Stimulated activated CD8-positive, alpha-beta memory T cell treated with anti-CD3 and anti-CD28 coated beads, Interleukin-7, amount 100 ng/mL, for 4 hours (primary cell): ENCODE measurements around the gene STRN.
"Not testable (repeated sequence)": the region's sequence is repeated elsewhere in the genome, so short reads cannot be mapped to it uniquely, and the experiment has no call there.

Experiments
- DNase-seq, 2 donors: peaks; one replicate each; pipeline ENCODE4 v3.0.0-alpha.2; 2020; ENCODE audit warnings: low read depth in 2 of 2

The STRN gene

DNA sequence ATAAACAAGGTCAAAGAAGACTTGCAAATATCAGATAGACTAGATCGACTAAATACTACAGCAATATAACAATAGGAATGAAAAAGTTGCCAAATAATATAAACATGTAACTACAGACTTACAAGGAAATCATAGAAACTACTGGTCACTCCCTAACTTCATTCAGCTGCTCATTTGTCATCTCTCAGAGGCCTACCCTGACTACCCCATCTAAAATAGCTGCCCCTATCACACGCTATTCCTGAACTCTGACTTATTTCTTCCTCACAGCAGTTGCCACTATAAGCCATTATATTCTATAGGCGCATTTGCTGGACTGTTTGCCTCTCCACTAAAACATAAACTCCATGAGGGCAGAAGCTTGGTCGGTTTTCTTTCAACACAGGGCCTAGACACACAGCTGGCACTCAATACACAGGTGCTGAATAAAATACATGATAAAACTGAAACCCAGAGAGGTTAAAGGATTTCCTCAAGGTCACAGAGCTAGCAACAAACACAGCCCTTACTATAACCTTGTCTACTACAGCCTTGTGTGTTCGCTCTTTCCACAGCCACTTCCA is 1.8 kb downstream of the STRN start:
- no peak for DNase-seq

DNA sequence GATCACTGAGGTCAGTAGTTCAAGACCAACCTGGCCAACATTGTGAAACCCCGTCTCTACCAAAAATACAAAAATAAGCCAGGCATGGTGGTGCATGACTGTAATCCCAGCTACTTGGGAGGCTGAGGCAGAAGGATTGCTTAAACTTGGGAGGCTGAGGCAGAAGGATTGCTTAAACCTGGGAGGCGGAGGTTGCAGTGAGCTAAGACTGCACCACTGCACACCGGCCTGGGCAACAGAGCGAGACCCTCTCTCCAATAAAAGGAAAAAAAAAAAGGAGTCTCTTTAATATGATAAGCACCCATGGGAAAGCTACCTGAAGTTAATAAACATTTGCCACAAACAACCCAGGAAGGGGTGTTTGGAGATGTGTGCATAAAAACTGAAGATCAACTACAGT is 2.6 kb downstream of the STRN start:
- DNase-seq = no peak

DNA sequence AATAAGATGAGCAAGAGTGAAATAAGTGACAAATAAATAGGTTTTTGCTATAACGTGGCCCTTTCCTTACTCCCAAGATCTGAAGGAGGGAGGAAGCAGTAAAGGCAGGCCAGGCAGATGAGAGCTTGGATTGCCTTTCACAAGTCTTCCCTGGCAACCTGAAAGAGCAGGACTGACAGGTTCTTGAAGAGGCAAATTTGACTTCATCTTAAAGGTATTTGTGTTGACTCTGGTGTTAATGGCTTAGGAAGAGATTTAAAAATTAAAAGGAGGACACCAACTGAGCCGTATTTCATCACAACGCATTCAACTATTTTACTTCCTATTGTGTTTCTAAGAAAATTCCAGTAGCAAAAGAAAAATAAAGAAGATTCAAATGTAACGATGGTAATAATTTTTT is 3.2 kb downstream of the STRN start:
- no peak for DNase-seq

DNA sequence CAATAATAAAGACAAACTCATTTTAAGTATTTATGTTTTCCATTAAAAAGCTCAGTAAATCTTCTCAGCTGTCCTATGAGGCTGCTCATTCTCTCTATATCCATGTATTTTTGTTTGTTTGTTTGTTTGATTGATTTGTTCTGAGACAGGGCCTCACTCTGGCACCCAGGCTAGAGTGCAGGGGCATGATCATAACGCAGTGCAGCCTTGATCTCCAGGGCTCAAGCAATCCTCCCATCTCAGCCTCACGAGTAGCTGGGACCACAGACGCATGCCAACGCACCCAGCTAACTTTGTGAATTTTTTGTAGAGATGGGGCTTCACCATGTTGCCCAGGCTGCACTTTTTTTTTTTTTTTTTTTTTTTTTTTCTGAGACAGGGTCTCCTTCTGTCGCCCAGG is 5.6 kb downstream of the STRN start:
- DNase-seq = no peak

DNA sequence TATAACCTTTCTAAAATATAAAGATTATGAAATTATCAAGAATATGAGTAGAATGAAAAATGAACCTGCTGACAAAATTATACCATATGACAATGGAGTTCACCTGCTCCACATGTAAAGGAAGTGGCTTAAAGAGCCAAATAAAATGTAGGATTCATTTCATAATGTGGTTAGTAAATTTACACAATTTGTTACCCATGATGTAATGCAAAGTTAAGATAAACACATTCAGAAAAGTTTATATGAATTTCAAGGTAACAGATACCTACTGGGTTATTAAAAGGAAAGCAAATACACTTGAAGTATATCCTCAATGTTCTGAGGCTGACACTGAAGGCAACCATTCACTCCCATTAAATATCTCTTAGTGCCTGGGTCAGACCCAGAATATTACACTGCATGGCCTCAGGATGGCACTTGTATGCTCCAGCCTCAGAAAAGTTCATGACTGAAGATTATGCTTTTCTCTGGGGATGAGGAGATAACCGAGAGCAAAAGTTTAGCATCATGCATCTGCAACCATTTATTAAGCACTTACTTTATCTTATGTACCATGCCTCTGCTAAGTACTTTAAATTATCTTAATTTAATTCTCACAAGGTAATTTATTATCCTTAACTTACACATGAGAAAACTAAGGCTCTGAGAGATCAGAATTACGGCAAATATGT is 6.2 kb downstream of the STRN start:
- DNase-seq = no peak

DNA sequence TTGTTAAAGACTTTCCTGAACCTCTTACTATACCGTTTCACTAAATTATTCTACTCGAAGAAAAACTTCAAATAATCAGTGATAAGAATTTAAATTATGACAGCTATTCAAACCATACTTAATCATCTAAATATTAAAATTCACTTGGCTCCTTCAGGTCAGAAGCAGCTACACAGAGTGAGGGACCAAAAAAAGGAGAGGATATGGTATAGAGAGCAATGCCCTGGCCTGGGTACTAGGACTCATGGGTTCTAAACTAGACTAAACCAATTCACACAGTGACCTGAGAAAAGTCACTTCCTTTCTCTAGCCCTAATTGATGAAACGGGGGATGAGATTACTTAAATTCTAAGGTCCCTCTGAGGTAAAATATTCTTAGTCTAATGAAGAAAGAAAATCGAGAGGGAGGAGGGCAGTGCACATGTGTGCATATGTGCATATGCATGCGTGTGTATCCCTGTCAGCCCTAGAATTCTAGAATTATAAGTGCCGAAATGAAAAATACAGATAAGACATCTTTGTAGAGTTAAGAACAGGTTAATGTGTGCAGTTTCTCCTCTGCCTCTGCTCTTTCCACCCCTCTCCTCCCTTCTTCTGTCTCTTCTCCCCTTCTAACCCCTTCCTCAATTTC is 11.2 kb downstream of the STRN start:
- no peak for DNase-seq

DNA sequence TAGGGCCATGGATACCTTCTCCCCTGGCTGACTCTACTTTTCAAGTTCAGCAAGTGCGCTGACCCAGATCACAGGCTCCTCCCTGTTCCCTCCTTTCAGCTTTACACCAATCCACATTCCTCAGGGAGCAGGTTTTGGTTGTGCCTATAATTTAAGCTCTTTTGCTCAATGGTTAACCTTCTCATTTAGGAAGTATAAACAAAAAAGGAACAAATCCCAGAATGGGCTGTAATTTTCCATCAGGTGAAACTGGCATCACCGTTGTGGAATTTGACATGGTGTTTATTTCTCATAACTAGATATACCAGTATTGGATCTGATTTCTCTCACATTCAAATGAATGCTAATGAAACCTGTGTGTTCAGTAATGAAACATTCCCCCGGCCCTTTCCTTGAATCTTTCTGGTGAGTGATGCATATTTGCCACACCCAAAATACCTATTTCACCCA is 13.6 kb downstream of the STRN start:
- DNase-seq = no peak

DNA sequence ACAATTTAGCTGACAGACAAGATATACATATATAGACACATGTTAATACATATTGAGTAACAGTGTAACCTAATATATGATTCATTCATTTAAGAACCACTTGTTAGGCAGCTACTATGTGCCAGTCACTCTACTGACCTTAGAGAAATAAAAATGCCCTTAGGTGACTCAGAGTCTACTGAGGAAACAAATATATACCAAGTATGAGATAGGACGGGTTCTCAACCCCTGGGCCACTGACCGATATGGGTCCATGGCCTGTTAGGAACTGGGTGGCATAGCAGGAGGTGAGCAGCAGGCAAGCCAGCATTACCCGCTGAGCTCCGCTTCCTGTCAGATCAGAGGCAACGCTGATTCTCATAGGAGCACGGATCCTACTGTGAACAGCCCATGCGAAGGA is 14.8 kb downstream of the STRN start:
- DNase-seq = no peak

DNA sequence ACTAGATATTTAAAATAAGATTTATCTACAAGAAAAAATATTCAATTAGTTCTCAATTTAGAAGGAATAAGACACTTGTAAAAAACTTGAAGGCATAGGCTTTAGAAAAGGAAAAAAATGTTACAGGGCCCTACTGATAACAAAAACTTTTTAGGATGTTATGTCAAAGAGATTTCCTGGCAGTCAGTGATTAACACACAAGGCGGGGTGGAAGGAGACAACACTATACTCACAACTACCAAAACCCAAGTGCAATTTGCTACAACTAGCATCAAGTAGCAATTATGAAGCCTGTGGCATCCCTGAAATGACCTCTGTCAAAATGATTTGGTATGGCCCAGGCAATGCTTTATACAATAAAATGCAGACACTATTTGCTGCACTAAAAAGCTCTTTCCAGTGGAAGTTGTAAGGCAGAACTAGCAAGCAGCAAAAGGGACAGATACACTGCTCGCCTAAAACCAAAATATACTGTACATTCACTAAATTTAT is 15.3 kb downstream of the STRN start:
- DNase-seq = no peak

DNA sequence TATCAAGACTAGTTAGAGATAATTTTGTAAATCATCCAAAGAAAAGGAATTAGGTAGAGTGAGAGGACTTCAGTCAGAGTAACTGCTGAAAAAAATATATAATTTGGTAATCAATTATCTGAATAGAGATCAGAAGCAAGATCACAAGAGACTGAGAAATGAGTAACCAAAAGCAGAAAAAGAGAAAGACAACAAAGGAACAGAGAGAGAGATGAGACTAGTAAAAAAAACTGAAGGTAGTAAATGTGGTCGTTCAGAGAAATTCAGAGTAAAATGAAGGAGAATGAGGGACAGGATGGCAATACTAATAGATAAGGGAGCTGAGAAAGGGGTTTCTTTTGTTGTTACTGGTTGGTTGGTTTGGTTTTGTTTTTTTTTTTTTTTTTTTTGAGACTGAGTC is 16.5 kb downstream of the STRN start:
- no peak for DNase-seq

DNA sequence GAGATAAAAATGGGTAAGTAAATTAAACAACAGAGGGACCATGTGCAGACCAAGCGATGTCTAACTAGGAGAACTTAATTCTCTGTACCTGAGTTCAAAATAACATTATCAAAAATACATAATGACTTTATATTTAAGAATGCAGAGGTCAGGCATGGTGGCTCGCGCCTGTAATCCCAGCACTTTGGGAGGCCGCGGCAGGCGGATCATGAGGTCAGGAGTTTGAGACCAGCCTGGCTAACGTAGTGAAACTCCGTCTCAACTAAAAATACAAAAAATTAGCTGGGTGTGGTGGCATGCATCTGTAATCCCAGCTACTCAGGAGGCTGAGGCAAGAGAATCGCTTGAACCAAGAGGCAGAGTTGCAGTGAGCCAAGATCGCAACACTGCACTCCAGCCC is 21.1 kb downstream of the STRN start:
- not testable (repeated sequence) for DNase-seq

DNA sequence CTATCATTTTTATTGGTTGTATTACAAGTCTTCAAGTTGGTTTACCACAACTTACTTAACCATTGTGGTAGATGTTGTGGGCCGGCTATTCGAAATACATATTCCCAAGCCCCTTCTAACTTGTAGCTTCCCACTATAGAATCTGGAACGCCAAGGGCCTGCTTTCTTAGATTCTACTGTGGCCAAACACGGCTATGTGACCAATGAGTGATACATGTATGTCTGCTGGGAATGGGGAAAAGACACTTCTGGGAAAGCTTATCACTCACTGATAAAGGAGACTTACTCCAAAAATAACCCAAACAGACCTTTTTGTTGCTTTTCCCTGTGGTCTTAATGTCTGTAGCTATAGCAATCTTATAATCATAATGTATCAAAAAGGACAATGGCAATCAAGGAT is 24.5 kb downstream of the STRN start:
- no peak for DNase-seq

DNA sequence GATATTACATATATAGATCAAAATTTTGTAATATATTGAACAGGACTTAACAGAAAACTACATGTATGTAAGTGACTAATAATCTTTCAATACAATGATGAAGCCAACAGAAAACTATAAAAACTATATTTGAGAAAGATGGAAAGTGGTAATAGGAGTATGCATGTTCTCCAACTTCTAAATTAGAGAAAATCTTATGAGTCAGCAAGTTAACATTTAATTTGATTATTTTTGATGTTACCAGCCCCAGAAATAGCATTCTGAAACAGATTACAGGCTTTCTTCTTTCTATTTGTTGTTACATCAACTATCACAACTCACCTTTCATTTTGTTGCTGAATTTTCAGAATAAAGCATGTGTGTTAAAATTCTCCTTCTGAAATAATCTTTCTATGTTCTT is 29.8 kb downstream of the STRN start:
- not testable (repeated sequence) for DNase-seq

DNA sequence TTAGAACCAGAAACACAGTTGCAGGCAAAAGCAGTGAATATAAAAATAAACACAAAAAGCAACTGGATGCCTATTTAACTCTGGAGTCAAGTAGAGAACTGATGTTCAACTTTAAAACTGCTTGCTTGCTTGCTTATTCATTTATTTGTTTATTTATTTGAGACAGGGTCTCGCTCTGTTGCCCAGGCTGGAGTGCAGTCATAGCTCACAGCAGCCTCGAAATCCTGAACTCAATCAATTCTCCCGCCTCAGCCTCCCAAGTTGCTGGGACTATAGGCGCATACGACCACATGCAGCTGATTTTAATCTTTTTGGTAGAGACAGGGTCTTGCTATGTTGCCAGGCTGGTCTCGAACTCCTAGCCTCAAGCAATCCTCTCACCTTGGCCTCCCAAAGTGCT is 34.6 kb downstream of the STRN start:
- not testable (repeated sequence) for DNase-seq

DNA sequence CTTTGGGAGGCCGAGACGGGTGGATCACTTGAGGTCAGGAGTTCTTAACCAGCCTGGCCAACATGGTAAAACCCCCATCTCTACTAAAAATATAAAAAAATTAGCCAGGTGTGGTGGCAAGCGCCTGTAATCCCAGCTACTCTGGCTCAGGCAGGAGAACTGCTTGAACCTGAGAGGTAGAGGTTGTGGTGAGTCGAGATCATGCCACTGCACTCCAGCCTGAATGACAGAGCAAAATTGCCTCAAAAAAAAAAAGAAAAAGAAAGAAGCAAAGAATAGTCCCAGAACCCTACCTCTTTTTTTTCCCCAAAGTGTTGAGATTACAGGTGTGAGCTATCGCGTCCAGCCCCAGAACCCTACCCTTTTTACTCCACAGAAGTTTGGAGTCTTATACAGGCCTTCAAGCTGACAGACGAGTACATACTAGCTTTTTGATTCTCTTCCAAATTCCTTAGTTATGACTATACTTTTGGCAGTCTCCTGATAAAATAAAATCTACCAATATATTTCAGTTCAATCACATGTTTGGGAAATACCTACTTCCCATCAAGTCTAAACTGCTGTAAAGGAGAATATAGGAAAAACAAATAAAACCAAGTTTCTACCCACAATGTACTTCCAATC is 35.4 kb downstream of the STRN start:
- DNase-seq = not testable (repeated sequence)

DNA sequence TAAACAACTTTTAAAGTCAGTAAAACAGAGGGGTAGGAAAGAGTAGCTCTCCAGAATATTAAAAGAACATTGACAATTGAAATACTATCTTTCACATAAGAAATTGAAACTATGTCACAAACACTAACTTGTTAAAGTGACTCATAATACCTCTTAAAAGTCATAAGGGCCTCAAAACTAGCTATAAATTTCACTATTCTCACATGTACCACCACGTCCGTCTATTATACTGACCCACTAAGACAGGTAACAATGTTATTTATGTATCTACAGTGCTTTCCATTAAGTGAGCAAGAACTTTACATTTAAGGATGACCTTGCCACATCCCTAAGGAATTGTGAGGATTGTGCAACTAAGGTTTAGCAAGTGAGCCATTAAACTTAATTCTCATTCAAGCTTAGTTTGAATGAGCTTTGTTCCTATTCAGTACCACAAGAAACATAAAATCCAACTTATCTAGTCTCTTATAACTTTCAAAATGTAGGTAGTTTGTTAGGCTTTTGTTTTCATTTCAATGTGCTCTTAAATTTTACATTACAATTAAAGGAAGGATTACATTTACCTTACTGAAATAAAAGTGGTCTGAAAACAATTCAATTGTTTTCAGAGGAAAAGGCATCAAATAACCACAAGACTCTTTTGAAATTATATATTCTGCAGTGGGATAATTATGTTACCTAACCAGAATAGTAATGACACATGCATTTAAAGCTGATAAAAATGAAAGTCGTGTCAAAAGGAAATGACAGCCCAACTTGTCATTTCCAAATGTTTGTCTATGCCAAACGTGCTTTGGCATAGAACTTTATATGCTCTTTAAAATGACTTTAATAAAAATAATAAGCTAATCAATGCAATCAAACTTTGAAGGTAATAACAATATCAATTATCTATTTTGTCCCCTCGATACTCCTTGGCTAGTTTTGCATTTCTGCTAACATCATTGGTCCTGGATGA is 39.9 kb downstream of the STRN start:
- not testable (repeated sequence) for DNase-seq

DNA sequence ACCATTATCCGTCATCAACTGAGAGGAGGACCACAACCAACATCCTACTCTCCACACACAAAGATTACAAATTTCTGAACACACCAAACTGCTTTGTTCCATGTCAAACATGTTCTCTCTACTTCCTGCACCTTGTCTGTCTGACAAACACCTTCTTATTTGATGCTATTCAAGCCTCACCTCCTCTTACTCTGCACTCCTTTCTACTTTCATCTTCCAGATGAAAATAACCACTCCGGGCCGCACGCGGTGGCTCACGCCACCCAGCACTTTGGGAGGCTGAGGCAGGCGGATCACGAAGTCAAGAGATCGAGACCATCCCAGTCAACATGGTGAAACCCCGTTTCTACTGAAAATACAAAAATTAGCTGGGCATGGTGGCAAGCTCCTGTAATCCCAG is 43.7 kb downstream of the STRN start:
- DNase-seq = not testable (repeated sequence)

DNA sequence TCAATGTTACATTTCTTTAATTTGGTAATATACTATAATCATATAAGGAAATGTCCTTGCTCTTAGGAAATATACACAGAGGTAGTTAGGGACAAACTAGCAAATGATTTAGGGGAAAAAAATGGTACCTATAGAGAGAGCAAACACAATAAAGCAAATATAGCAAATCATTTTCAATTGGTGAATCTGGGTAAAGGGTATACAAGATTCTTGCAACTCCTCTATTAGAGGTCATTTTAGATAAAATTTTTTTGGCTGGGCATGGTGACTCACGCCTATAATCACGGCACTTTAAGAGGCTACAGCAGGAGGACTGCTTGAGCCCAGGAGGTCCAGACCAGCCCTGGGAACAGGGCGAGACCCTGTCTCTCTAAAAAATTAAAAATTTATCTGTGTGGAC is 44.4 kb downstream of the STRN start:
- no peak for DNase-seq

DNA sequence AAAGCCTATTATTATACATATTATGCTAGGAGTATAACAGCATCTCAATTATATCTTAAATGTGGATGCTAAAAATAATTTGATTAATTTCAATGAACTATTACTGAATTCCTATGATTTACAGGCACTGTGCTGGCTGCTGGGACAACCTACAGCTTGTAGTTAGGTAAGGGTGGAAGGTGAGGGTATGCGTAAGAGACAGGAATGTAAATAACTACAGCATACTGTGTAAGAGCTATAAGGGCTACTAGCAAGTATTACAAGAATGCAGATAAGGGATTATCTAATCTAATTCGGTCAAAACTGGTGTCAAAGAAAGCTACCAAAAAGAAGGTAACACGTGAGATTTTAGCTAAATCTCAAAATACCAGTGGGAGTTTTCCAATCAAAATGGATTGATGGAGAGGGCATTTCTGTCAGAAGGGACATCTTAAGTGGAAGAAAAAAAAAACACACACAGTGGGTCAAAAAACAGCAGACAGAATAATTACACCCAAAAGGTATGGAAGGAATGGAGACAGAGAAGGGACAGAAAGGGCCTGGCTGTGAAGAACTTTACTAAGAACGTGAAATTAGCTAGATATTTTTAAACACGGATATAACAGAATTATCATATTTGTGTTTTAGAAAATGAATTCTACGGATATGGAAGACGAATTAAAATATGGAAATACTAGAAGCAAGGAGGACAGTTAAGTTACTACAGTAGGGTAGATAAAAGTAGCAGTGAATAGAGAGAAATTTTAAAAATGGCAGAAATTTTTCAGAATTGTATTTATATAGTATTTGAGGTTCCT is 47.1 kb downstream of the STRN start:
- no peak for DNase-seq

DNA sequence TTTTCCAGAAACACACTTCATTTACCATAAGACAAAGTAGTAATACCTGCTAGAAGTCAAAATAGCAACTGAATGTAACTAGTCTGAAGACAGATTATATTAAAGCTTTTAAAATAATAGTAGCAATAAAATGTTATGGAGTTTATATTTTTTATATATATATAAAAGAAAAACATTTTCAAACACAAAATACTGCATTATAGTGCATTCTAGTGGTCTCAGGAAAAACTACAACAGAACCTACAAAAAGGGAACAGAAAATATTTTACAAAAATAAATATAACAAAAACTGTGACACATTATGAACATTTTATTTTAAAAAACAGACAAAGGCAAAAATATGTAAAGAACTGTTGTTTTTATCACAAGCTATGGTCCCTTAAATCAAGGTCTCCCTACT is 48.0 kb downstream of the STRN start:
- DNase-seq = no peak

DNA sequence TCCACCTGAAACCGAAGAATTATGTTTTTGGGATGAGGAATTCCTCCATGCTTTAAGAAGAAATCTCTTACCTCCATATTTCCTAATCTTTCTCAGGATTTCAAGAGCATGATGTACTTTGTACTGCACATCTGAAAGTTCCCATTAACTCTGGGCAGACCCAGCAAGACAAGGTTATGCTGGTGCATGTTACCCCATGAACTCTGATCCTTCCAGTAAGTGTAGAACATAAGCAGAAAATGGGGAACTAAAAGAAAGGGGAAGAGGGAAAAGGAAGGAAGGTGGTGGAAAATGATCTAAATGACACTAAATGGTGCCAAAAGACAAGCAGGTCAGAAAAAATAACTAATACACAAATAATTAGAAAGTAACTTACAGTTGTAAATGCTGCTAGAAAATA is 50.7 kb downstream of the STRN start:
- no peak for DNase-seq
